Sigmoid colon (tissue), 7 donors: ENCODE measurements around the gene CNDP1. TPM values are rescaled to one million over a fixed set of nuclear protein-coding genes. Genes with fewer than 3 reads are reported as not detected.
A peak's percentile ranks its signal among the peaks of the same experiment; 100 is the strongest.

Experiments
- DNase-seq: peaks from one replicate; pipeline ENCODE4 v3.0.0-alpha.2; 2019
- H3K27ac ChIP-seq, 4 donors: fragments of 200-600 bp; sonication (generic); one replicate each; pipeline ENCODE4 v1.5.1; 2016 to 2019; ENCODE audit warnings: mild to moderate bottlenecking in 1 of 4
- H3K27me3 ChIP-seq, 3 donors: fragments of 200-600 bp; sonication (generic); one replicate each; pipeline ENCODE4 v1.5.1; 2019; ENCODE audit warnings: mild to moderate bottlenecking in 1 of 3
- H3K36me3 ChIP-seq, 4 donors: fragments of 200-600 bp; sonication (generic); one replicate each; pipeline ENCODE4 v1.5.1; 2016 to 2019
- H3K4me1 ChIP-seq, 4 donors: fragments of 200-600 bp; sonication (generic); one replicate each; pipeline ENCODE4 v1.5.1; 2017 to 2019
- H3K4me3 ChIP-seq, 4 donors: fragments of 200-600 bp; sonication (generic); one replicate each; pipeline ENCODE4 v1.5.1; 2017 to 2019; ENCODE audit warnings: mild to moderate bottlenecking in 2 of 4, moderate library complexity in 1 of 4
- H3K9me3 ChIP-seq, 4 donors: fragments of 200-600 bp in 3 of 4; sonication (generic) in 3 of 4; one replicate each; pipeline versions ENCODE4 v1.5.1 to v1.6.1; 2013 to 2019
- CTCF ChIP-seq, 4 experiments: fragments of 450-650 bp in 3 of 4; fragments of 200-600 bp in 1 of 4; IDR thresholded peaks; one replicate each; pipeline ENCODE4 v1.5.1; 2016 to 2019; ENCODE audit warnings: antibody characterized with exemption in 4 of 4, mild to moderate bottlenecking in 3 of 4, moderate library complexity in 2 of 4
- EP300 ChIP-seq, 4 donors: sonication (generic); formaldehyde crosslinking; IDR thresholded peaks; one replicate each; pipeline ENCODE4 v1.6.1; 2017; ENCODE audit warnings: antibody characterized with exemption in 4 of 4
- POLR2A ChIP-seq, 2 donors: fragments of 450-650 bp; IDR thresholded peaks; one replicate each; pipeline ENCODE4 v1.6.1; 2016; ENCODE audit warnings: antibody characterized with exemption in 2 of 2, mild to moderate bottlenecking in 2 of 2, moderate library complexity in 2 of 2
- POLR2AphosphoS5 ChIP-seq, 4 donors: sonication (generic); formaldehyde crosslinking; IDR thresholded peaks; one replicate each; pipeline ENCODE4 v1.6.1; 2017; ENCODE audit warnings: antibody characterized with exemption in 4 of 4
- WGBS, 2 donors: extraction: QIAGEN DNeasy Blood & Tissue Kit; methylation state at CpG; one replicate each; pipeline ENCODE4 v1.1.7; 2013; 5-methylcytosine and 5-hydroxymethylcytosine counted together
- intact Hi-C: fragments of 100-400 bp; cut with DNase I; formaldehyde crosslinking; loops from one replicate; pipeline ENCODE4 v1.15.1; 2023
- polyA plus RNA-seq, 3 donors: library from polyadenylated mRNA; stranded (reverse); fragments of 200-250 nt; gene quantifications; one replicate each; pipeline ENCODE4 v1.2.3, GENCODE V29; 2013
- total RNA-seq, 4 donors: library from RNA; depleted of rRNA; stranded (reverse); fragments of >200 nt; gene quantifications; one replicate each; pipeline ENCODE4 v1.1.0, GENCODE V29; 2016
- donor health status: healthy with polysubstance abuse.
- donor health status: Bipolar disorder and iron deficiency.
- donor health status: healthy.

The CNDP1 gene
- total and polyA plus RNA-seq, 7 donors = 0.10 to 0.60 TPM; not detected in 5

GRCh38 chr18:74541703-74542555, 7.6 kb downstream of the CNDP1 start:
- Histone ChIP-seq H3K36me3 (no peaks in the 10 kb centered on the region), H3K9me3 (no peaks in the 10 kb centered on the region), H3K4me1 (no peaks in the 10 kb centered on the region), H3K27me3 (peaks cover 0 to 3% (median 0%) of the 10 kb centered on the region in 3 donors), H3K27ac (no peak overlapping the region), H3K4me3 (no peak overlapping the region)
- intact Hi-C loops = no loop called here
- no peak for DNase-seq
- TF ChIP-seq EP300 (IDR thresholded peaks at IDR 0.05) = no peak
- no peak for TF ChIP-seq POLR2AphosphoS5 (IDR thresholded peaks at IDR 0.05)
- no peak for TF ChIP-seq POLR2A (IDR thresholded peaks at IDR 0.05)
- no peak for TF ChIP-seq CTCF (IDR thresholded peaks at IDR 0.05)
- WGBS, 2 donors = 57 to 77% methylated on average over 15 of the region's 15 CpGs

GRCh38 chr18:74544898-74545297, 10.6 kb downstream of the CNDP1 start:
- Histone ChIP-seq H3K27ac (no peak overlapping the region), H3K36me3 (no peaks in the 10 kb centered on the region), H3K4me3 (no peak overlapping the region), H3K9me3 (peaks cover 0 to 6% (median 2%) of the 10 kb centered on the region in 4 donors), H3K27me3 (peaks cover 0 to 3% (median 0%) of the 10 kb centered on the region in 3 donors), H3K4me1 (no peaks in the 10 kb centered on the region)
- intact Hi-C loops = no loop called here
- TF ChIP-seq CTCF (IDR thresholded peaks at IDR 0.05) = no peak
- TF ChIP-seq POLR2A (IDR thresholded peaks at IDR 0.05) = no peak
- TF ChIP-seq EP300 (IDR thresholded peaks at IDR 0.05) = no peak
- no peak for TF ChIP-seq POLR2AphosphoS5 (IDR thresholded peaks at IDR 0.05)
- 72 to 77% methylated on average over 8 of the region's 8 CpGs for WGBS, 2 donors
- no peak for DNase-seq

GRCh38 chr18:74546007-74546406, 11.7 kb downstream of the CNDP1 start:
- TF ChIP-seq POLR2AphosphoS5 (IDR thresholded peaks at IDR 0.05) (no peak), CTCF (IDR thresholded peaks at IDR 0.05) (no peak), EP300 (IDR thresholded peaks at IDR 0.05) (no peak), POLR2A (IDR thresholded peaks at IDR 0.05) (no peak)
- WGBS, 2 donors = 93% methylated on average over 11 of the region's 11 CpGs
- peaks cover 0 to 7% (median 3%) of the 10 kb centered on the region in 4 donors for H3K9me3 ChIP-seq
- intact Hi-C loops = no loop called here
- H3K4me3 ChIP-seq = no peak overlapping the region
- H3K4me1 ChIP-seq = no peaks in the 10 kb centered on the region
- peaks cover 0 to 3% (median 0%) of the 10 kb centered on the region in 3 donors for H3K27me3 ChIP-seq
- H3K27ac ChIP-seq = peak overlapping the region in 3 of 4 donors; percentile 6 to 36 (median 29)
- H3K36me3 ChIP-seq = no peaks in the 10 kb centered on the region
- no peak for DNase-seq

- H3K27ac ChIP-seq = peak overlapping the region in 2 of 4 donors; percentile 29 to 36
- H3K9me3 ChIP-seq = peaks cover 0 to 7% (median 3%) of the 10 kb centered on the region in 4 donors
- H3K27me3 ChIP-seq = peaks cover 0 to 3% (median 0%) of the 10 kb centered on the region in 3 donors
- WGBS, 2 donors = 15 to 51% methylated on average over 9 of the region's 9 CpGs
- no peak for TF ChIP-seq POLR2A (IDR thresholded peaks at IDR 0.05)
- no peak for TF ChIP-seq CTCF (IDR thresholded peaks at IDR 0.05)
- no peak for TF ChIP-seq EP300 (IDR thresholded peaks at IDR 0.05)
- TF ChIP-seq POLR2AphosphoS5 (IDR thresholded peaks at IDR 0.05) = no peak
- intact Hi-C loops = no loop called here
- H3K36me3 ChIP-seq = no peaks in the 10 kb centered on the region
- H3K4me3 ChIP-seq = no peak overlapping the region
- no peak for DNase-seq
- H3K4me1 ChIP-seq = no peaks in the 10 kb centered on the region
Measured at GRCh38 chr18:74546751-74547530, 12.6 kb downstream of the CNDP1 start.
